Stimulated activated CD4-positive, alpha-beta T cell treated with anti-CD3 and anti-CD28 coated beads, TNF-alpha, amount 100 ng/mL, for 24 hours (primary cell): ENCODE data around the gene FTCD.

Experiments
- DNase-seq, 3 experiments: peaks; one replicate each; pipeline ENCODE4 v3.0.0-alpha.2; 2020; ENCODE audit warnings: low read depth in 3 of 3

The FTCD gene

DNA sequence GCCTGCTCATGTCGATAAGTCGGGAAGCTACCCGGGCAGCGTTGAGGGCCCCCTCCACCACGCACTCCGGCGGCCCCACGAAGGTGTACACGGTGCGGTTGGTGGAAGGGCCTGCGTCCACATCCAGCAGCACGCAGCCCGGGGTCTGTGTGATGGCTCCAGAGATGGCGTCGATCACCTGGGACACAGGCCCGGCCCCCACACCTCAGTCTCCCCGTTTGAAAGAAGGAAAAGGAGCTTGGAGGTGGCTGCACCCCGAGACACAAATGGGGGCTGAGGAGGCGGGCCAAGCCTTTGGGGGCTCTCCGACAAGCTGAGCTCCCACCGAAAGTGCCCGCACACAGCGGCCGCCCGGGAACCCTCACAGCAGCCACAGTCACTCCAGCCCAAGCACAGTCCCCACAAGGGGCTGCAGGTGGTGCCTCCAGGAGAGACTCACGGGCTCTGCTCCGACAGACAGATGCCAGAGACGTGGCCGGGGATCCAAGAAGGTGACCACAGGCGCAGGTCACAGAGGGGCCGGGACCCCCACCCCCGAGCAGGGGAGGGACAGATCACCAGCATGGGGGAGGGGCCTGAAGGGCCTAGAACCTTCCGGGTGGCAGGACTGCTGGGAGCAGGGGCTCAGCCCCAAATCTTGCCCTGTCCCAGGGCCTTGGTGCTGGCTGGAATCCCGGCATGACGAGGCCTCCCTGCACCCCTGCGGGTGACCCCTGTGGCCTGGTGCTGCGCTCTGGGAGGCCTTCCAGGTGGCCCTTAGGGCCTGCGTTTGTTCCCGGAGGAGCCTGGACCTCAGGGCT is 1.0 kb downstream of the FTCD start:
- DNase-seq = no peak

- peak in 1 of 3 experiments; percentile 46 for DNase-seq
These were observed 1.9 kb downstream of the FTCD start for GRCh38 chr21:46153247-46154154.

DNA sequence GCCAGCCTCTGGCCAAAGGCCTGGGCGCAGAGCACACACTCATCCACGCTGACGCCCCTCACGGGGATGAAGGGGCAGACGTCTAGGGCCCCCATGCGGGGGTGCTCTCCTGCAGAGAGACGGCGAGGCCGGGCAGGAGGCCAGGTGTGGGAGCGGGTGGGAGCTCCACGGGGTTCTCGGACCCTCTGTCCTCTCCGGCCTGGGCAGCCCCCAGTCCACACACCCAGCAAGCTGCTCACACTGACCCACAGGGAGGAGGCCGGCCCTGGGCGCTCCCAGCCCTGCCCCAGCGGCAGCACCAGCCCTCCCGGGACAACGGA is 2.5 kb downstream of the FTCD start:
- DNase-seq = no peak

GRCh38 chr21:46151989-46152926 is 3.1 kb downstream of the FTCD start:
- no peak for DNase-seq

DNA sequence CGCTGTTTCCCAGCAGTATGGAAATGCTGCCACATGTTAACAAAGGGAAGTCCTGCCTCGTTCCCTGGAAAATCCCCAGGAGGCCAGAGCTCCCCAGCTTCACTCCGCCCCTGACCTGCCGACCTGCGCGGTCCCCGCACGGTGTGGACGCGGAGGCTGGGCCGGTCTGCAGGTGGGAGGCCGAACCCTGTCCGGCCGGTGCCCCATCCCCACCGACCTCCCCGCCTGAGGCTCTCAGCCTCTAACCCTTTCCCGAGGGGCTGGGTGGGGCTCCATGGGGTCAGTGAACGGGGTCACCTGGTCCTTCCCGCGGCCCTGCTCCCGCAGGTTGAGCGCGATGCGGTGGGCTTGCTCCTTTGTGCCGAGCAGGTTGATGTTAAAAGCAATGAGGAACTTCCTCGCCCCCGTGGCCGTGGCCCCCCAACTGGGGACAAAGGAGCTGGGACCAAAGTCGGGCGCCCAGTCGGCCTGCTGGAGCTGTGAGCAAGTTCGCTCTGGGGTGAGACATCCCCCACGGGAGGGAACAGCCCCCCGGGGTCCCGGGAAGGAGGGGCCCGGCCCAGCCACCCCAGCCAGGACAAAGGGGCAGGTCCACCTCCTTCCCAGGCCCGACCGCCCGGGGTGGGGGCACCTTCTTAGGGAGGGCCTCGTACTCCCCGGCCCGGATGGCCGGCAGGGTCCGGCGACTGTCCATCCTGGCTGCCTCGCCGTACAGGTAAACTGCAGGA is 4.0 kb downstream of the FTCD start:
- no peak for DNase-seq

GRCh38 chr21:46150491-46151121 is 4.8 kb downstream of the FTCD start:
- no peak for DNase-seq

DNA sequence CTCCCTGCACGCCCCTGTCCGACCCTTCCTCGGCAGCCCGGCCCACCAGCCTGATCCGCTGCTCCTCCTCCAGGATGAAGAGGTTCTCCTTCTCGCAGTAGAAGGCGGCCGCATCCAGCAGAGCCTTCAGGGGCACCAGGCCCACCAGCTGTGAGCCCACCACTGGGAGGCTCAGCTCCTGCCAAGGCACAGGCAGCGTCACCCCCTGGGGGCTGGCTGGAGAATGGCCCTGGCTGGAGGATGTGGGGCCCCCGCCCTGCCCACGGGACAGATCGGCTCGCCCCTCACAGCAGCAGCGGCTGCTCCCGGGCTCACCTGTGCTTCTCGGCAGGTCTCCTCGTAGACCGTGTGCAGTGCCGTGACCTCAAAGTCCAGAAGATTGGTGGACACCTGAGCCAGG is 5.3 kb downstream of the FTCD start:
- DNase-seq = no peak

- no peak for DNase-seq
These were observed 6.0 kb downstream of the FTCD start for GRCh38 chr21:46149205-46149901.

DNA sequence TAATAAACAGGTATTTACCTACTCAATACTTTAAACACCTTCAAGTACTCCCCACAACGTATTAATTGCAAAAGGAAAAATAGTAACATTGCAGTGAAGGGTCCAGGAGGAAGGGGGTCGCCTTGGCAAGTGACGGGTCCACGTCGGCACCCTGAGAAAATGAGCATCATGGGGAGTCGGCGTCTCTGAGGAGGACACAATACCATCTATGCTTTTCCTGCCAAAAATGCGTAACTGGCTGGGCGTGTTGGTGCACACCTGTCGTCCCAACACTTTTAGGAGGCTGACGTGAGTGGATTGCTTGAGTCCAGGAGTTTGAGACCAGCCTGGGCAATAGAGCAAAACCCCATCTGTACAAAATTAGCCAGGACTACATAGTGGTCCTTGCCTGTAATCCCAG is 7.3 kb downstream of the FTCD start:
- DNase-seq = no peak

- DNase-seq = peak in 1 of 3 experiments; percentile 46
These were observed 8.0 kb downstream of the FTCD start for GRCh38 chr21:46147429-46147828.

- no peak for DNase-seq
These were observed 8.5 kb downstream of the FTCD start for GRCh38 chr21:46146856-46147255.

GRCh38 chr21:46145840-46146691 is 9.3 kb downstream of the FTCD start:
- DNase-seq = no peak

DNA sequence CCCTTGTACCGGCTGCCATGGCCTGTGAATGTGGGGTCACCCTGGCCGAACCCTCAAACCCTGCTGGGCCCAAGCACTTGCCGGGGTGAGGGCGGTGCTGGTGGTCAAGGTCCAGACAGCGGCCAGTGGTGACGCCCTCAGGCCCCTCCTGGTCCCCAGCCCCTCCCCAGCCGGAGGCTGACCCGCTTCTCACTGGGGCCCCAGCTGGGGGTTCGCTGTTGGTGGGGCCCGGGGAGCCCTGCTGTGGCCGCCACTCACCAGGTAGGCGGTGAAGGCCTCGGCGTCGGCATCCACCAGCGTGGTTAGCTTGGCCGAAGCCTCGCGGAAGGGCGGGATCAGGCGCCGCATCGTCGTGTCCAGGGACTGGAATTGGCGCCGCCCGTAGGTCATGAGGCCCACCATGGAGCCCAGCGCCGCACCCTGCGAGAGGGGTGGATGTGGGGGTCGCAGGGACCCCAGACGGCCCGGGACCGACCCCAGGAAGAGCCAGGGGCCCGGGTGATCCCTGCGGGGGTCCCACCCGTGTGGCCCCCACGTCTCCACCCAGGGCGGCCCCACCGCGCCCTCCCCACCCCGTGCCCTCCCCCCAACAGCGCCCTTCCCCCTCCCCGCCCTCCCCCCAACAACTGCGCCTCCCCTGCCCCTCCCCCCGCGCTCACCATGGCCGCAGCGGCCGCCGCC is 10.1 kb downstream of the FTCD start:
- DNase-seq = no peak

- no peak for DNase-seq
These were observed 10.8 kb downstream of the FTCD start for GRCh38 chr21:46144464-46145070.

- no peak for DNase-seq
These were observed 12.6 kb downstream of the FTCD start for GRCh38 chr21:46142582-46143473.

DNA sequence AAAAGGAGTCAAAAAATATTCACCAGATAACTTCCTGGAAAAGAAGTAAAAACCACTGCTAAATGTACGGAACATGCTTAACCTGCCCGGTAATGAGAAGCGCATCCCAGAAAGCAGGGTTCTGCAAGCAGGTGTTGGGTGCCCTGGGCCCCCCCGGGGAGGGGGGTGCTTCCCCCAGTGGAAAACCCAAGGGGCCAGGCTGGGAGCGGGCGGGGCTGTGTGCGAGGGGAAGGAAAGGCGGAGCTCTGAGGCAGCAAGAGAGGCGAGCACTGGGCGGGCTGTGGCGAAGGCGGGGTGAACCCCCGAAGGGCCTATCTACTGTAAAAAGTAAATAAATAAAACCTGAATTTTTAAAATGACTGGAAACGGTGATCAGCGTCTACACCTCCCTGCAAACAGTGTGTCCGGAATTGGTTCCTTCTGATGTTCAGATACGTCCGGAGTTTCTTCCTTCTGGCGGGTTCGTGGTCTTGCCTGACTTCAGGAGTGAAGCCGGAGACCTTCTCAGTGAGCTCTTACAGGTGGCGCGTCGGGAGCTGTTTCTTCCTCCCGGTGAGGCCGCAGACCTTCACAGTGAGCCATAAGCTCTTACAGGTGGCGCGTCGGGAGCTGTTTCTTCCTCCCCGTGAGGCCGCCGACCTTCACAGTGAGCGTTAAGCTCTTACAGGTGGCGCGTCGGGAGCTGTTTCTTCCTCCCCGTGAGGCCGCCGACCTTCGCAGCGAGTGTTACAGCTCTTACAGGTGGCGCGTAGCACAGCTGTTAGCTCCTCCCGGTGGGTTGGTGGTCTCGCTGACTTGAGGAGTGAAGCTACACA is 13.4 kb downstream of the FTCD start:
- no peak for DNase-seq
